Nephron progenitor cell (in vitro differentiated cells): ENCODE results near the gene SEMA3C.

Experiments
- DNase-seq: peaks from one replicate; pipeline ENCODE4 v3.0.0; 2021
- H3K27ac Mint-ChIP-seq: 2 replicates; pipeline ENCODE4 v1.8.0; 2021; ENCODE audit warnings: mild to moderate bottlenecking, moderate library complexity, mixed read lengths
- H3K27me3 Mint-ChIP-seq: 2 replicates; pipeline ENCODE4 v1.8.0; 2021; ENCODE audit warnings: mild to moderate bottlenecking, low read depth, mixed read lengths; ENCODE audit not compliant: poor library complexity
- H3K36me3 Mint-ChIP-seq: 2 replicates; pipeline ENCODE4 v1.8.0; 2021; ENCODE audit warnings: low read depth, mixed read lengths
- H3K4me1 Mint-ChIP-seq: 2 replicates; pipeline ENCODE4 v1.8.0; 2021; ENCODE audit warnings: mixed read lengths
- H3K4me3 Mint-ChIP-seq: 2 replicates; pipeline ENCODE4 v1.8.0; 2021; ENCODE audit warnings: mild to moderate bottlenecking, moderate library complexity, mixed read lengths
- H3K9me3 Mint-ChIP-seq: 2 replicates; pipeline ENCODE4 v1.8.0; 2021; ENCODE audit warnings: mild to moderate bottlenecking, moderate library complexity, mixed read lengths
- CTCF ChIP-seq: fragments of 200-600 bp; sonication (generic); IDR thresholded peaks from 2 replicates; pipeline ENCODE4 v1.5.0; 2021; ENCODE audit warnings: antibody characterized with exemption

The SEMA3C gene

GRCh38 chr7:80791509-80791929, 127.3 kb downstream of the SEMA3C start:
- Mint-ChIP-seq H3K36me3 (peaks cover 56% of the 10 kb centered on the region), H3K27me3 (no peaks in the 10 kb centered on the region), H3K4me3 (no peak overlapping the region), H3K4me1 (no peaks in the 10 kb centered on the region), H3K9me3 (no peaks in the 10 kb centered on the region), H3K27ac (no peak overlapping the region)
- no peak for TF ChIP-seq CTCF
- no peak for DNase-seq

- Mint-ChIP-seq H3K27ac (no peak overlapping the region), H3K36me3 (peaks cover 56% of the 10 kb centered on the region), H3K27me3 (no peaks in the 10 kb centered on the region), H3K4me3 (no peak overlapping the region), H3K9me3 (no peaks in the 10 kb centered on the region), H3K4me1 (no peaks in the 10 kb centered on the region)
- TF ChIP-seq CTCF = no peak
- DNase-seq = no peak
These were observed 128.0 kb downstream of the SEMA3C start for GRCh38 chr7:80790877-80791276.

GRCh38 chr7:80787721-80788120, 131.1 kb downstream of the SEMA3C start:
- H3K4me1 Mint-ChIP-seq = peaks cover 13% of the 10 kb centered on the region
- H3K9me3 Mint-ChIP-seq = no peaks in the 10 kb centered on the region
- H3K27ac Mint-ChIP-seq = no peak overlapping the region
- H3K27me3 Mint-ChIP-seq = no peaks in the 10 kb centered on the region
- no peak for DNase-seq
- H3K4me3 Mint-ChIP-seq = no peak overlapping the region
- TF ChIP-seq CTCF = no peak
- H3K36me3 Mint-ChIP-seq = peaks cover 35% of the 10 kb centered on the region

GRCh38 chr7:80785961-80786536, 132.8 kb downstream of the SEMA3C start:
- Mint-ChIP-seq H3K9me3 (no peaks in the 10 kb centered on the region), H3K36me3 (peaks cover 45% of the 10 kb centered on the region), H3K27ac (no peak overlapping the region), H3K4me1 (peaks cover 23% of the 10 kb centered on the region), H3K4me3 (no peak overlapping the region), H3K27me3 (no peaks in the 10 kb centered on the region)
- DNase-seq = no peak
- no peak for TF ChIP-seq CTCF

- H3K27ac Mint-ChIP-seq = no peak overlapping the region
- no peaks in the 10 kb centered on the region for H3K27me3 Mint-ChIP-seq
- no peak for TF ChIP-seq CTCF
- H3K9me3 Mint-ChIP-seq = no peaks in the 10 kb centered on the region
- no peak overlapping the region for H3K4me3 Mint-ChIP-seq
- DNase-seq = no peak
- peaks cover 28% of the 10 kb centered on the region for H3K4me1 Mint-ChIP-seq
- H3K36me3 Mint-ChIP-seq = peaks cover 49% of the 10 kb centered on the region
These were observed 133.6 kb downstream of the SEMA3C start for GRCh38 chr7:80785276-80785675.

- no peak for DNase-seq
- TF ChIP-seq CTCF = no peak
- Mint-ChIP-seq H3K36me3 (peaks cover 58% of the 10 kb centered on the region), H3K27ac (peak overlapping the region; percentile 37), H3K27me3 (no peaks in the 10 kb centered on the region), H3K9me3 (no peaks in the 10 kb centered on the region), H3K4me1 (peaks cover 28% of the 10 kb centered on the region), H3K4me3 (no peak overlapping the region)
These were observed 135.0 kb downstream of the SEMA3C start for GRCh38 chr7:80783678-80784327.
